Raji (cell line): ENCODE data around the gene MAN1A1.

Experiments
- POLR2A ChIP-seq: IDR thresholded peaks from 2 replicates; pipeline ENCODE4 v1.6.1; 2011; ENCODE audit warnings: low read depth, low read length, control low read depth; ENCODE audit not compliant: insufficient read depth

The MAN1A1 gene

DNA sequence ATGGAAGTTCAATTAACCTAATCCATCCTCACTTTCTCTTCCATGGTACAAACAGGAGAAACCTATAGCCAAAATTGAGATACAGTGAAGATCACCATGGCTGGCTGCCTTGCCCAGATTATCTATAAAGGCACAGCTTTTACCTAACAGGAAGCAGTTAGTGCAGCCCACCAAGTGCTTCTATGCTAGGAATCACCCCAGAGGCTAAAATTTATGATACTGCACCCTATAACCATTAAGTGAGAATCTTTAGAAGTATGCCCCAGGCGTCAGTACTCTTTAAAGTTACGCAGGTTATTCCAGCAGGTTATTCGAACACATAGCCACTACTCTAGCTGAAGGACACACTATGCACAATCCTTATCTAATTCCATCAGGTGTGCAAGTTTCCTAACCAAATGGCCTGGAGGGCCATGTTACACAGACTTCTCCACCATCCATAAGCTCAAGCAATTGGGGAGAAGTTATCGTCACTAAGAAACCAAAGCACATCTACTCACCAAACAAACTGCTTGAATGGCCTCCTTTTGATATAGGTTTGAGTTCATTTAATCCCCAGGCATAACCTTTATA is 43.1 kb downstream of the MAN1A1 start:
- no peak for TF ChIP-seq POLR2A

DNA sequence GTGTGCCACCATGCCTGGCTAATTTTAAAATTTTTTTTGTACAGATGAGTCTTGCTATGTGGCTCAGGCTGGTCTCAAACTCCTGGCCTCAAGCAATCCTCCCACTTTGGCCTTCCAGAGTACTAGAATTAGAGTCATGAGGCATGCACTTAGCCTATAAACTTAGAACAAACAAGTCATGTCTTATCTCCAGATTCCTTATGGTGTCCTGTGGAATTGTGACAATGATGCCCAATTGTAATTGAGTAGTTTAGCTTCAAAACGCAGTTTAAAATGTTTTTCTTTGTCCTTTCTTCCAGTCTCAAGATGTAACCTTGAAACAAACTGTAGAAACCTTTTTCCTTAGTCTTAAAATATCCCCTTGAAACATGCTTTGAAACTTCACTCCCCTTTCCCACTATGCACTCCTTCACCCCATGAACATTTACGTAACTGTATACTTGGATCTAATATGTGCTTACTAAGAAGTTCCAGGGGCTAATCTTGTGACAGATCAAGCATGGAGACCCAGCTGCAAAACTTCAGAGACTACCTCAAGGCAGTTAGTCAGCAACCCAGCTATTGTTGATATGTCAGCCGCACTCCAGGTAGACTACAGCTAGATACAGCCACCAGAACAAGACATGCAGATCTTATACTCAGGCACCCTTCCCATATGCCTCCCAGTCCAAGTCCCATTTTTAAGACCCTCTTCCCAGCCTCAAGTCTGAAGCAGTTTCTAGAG is 46.2 kb downstream of the MAN1A1 start:
- TF ChIP-seq POLR2A: no peak

DNA sequence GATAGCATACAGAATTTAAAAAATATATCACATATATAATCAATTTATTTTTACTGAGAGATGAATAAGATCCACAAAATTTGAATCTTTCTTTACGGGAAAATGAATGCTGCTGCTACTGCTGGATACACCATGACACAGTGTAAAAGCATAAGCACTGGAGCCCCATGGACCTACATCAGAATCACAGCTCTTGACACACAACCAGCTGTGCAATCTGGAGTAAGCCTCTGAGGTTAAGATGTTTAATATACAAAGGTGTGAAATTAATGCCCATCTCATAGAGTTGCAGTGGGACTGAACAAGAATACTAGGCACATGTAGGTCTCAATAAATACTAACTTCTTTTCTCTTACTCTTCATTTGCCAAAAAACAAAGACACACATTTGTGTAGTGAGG is 48.1 kb downstream of the MAN1A1 start:
- TF ChIP-seq POLR2A: no peak

DNA sequence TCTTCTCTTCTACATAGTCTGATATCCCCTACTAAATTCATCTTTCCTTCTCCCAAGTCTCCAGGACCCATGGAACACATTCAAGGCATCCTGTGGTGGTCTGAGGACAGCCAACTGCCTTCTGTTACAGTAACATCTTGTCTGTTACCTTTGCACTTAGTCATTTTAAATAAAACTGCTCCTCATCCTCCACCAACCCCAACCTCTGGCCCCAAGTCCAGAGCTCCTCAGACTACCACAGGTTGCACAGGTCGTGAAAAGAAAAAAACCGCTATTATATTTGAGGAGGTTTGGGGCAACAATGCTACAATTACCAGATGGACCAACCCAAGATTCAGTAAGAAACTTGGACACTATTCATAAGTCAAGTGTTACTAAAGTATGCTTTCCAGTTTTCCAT is 49.9 kb downstream of the MAN1A1 start:
- no peak for TF ChIP-seq POLR2A

DNA sequence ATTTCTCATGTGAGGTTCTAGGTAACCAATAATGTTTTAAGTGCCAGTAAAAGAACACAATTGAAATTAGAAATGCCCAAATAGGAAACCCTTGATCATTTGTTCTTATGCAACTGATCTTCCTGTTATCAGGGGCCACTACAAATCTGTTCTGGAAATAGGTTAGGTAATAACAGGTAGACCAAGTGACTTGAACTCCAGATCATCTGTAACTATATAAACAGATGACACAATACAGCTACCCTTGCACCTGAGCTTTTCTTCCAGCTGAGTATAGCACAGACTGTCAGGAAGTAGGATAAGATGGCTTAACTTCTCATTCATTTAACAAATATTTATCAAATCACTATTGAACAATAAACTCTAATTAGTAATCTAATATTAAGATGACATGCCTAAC is 52.5 kb downstream of the MAN1A1 start:
- no peak for TF ChIP-seq POLR2A

DNA sequence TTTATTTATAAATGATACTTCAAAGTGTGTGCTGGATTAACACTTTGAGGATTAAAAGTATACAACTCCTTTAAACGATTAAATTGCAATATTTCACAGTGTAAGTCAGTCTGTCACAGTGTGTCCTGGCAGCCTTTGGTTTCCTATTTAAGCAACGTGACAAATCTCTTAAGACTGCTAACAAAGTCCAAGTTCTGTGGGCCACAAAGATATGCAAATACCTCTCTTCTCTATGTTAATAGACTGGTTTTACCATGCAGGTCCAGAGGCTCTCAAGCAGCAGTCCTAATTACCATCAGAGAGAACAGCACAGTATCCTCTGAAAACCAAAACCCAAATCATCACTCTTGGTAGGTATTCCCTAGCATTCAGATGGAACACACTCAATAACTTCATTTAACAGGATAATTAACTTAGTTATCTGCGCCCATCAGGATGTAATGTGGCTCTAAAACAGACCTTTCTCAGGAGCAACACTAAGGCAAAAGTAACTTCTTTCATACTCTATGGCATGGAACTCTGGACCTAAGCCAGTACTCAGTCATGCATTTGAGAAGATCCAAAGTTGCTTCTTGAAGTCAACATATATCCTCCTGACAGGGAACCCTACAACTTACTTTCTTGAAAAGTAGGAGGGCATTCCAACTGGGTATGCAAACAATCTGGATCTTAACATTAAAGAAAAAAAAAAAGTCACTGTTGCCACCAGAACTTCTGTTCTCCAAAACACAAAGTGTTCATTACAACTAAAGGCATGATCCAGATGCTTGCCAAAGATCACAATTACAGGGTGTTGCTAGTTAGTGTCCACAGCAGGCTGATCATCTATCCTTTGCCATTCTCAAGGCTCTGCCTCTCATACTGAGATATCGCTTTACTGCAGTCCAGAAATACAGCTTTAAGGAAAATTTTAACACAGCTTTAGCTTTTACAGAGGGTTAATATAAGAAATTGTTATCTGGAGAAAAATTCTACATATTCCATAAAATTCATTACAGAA is 53.2 kb downstream of the MAN1A1 start:
- no peak for TF ChIP-seq POLR2A

DNA sequence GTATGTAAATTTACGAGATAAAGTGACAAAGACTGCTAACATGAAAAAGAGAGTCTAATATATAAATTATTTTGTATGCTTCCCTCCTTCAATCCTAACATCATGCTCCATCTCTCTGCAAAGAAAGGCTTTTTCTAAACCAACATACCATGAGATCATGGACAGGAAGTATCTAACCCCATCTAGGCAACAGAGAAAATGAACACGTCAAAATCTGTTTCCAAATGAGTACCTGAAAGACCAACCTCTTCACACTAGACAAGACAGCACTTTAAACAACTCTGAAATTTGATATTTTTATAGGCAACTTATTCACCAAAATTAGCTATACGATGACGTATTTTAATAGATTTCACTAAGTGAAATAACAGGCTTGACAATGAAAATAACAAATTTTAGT is 54.6 kb downstream of the MAN1A1 start:
- no peak for TF ChIP-seq POLR2A

DNA sequence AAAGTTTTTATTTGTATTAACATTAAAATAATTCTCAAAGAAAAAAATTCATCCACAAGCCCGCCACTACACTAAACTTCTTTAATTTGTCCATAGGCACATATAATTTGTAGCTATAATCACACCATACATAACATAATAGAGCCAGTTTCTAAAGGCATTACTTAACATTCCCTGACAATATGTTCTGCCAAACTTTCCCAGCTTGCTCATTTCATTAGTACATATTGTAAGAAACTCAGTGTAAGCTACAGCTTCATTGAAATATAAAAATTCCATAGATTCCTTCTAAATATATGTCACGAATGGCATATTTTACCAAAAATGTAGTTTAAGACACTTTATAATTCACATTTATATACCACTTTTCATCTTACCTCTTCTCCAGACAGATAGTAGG is 59.3 kb downstream of the MAN1A1 start:
- no peak for TF ChIP-seq POLR2A

DNA sequence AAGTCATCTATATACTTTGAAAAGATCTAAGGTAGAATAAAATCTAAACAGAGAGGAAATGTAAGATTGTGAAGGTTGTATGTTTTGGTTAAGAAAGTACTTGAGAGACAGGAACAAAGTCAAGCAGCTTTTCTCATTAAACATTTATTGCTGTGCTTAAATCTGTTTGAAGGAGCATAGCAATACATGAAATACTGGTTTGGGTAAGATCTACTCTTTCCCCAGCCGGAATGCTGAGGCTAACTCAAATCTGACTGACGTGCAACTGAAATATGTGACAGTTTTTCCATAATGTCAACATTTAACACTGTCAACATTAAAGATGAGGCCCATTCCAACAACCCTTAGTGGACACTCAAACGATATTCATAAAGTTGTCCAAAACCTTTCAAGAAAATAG is 59.9 kb downstream of the MAN1A1 start:
- TF ChIP-seq POLR2A: no peak

DNA sequence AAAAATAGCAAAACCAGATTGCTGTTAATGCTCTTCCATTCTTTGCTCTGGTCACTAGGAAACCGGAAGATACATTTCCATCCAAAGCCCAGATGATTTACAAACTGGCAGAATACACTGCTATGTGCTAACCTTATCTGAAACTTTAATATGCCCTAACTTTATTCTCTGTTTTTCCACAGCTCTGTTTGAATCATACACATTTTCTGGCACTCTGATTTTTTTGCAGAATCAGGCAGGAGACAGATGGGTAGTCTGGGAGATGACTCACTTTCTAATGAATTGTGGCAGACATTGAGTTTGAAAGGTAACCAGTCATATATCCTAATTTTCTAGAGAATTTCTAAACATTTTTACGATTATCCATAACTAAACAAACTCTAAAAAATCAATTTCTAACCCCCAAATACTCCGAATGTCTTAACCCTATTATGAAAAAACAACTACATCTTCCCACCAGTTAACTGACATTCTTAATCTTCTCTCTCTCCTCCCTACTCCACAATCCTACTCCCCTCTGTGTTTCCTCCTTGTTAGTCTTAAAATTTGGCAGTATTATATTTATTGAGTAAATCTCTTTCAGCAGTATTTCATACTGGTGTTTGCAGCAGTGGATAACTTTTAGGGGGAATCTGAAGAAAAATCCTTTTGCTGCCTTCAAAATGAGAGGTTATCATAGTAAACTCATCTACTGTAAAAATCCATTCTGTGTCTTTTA is 63.5 kb downstream of the MAN1A1 start:
- TF ChIP-seq POLR2A: no peak

DNA sequence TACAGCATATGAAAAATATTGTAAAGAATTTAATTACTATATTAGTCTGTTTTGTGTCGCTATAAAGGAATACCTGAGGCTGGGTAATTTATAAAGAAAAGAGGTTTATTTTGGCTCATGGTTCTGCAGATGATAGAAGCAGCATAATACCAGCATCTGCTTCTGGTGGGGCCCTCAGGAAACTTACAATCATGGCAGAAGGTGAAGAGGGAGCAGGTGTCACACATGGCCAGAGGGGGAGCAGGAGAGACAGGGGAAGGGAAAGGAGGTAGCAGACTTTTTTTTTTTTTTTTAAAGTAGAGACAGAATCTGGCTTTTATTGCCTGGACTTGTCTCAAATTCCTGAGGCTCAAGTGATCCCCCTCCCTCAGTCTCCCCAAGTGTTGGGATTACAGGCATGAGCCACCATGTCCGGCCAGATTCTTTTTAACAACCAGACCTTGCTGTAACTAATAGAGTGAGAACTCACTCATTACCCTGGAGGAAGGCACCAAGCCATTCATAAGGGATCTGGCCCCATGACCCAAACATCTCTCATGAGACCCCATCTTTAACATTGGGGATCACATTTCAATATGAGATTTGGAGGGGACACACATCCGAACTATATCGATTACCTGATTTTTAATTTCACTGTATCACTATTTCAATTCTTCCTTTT is 64.6 kb downstream of the MAN1A1 start:
- no peak for TF ChIP-seq POLR2A

DNA sequence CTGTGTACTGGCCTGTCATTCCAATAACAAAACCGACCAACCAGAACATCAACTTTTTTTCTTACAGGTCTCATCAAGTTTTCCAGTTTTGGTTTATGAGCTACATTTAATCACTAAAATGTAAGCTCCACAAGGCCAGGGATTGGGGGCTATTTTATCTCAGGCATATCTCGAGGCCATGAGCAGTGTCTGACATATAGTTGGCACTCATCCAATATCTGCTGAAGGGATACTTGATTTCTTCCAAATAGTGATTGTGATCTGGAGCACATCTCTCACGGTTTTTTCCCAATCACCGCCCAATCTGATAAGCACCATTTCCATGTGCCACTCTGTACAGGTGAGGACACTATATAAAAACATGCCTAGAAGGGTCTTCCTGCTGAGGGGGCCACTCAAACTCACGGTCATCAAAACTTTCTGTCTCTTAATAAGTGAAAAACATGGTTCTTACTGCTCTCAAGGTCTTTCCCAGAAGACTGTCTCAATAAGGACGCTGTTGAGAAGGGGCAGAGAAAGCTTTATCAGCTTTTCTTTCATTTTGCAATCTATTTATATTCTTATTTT is 65.5 kb downstream of the MAN1A1 start:
- no peak for TF ChIP-seq POLR2A

DNA sequence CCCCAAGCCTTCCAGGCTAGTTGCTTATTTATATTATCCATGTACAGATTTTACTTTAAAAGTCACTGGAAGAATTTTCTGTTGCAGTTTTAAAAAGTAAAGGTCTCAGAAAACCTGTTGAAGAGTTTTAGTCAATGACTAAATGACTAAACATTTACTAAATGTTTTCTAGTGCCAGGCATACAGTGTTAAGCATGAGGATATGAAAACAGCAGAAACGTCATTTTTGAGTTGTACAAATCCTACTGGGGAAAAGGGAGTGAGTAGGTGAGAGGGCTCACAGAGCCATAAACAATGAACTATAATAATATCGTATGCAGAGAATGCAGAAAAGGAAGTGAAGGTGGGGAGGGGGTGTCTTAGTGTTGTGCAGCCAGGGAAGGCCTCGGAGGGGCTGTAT is 66.3 kb downstream of the MAN1A1 start:
- TF ChIP-seq POLR2A: no peak

DNA sequence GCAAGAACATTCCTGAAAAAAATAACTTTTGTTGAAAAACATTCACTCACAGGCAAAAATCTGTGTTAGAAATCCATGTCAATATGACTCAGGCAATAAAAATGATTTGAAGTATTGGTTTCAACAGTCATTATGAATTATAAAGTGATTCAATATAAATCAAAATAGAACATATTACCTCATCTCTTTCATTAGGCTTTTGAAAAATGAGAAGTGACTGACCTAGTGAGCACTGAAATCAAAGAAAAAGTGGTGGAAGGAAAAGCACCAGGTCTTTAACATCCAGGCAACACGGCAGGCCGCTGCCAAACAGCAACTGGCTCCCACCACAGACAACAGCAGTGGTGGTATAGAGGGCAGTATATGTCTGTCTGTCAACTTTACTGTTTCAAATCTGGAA is 68.9 kb downstream of the MAN1A1 start:
- TF ChIP-seq POLR2A: no peak
